Hematopoietic multipotent progenitor cell treated with erythropoietin and hydrocortisone succinate and interleukin-3 and kit ligand, for 6 days (in vitro differentiated cells): ENCODE data around the gene PER3.
"Not testable (repeated sequence)": the region's sequence is repeated elsewhere in the genome, so short reads cannot be mapped to it uniquely, and the experiment has no call there.

Experiments used
- DNase-seq: peaks from one replicate; pipeline ENCODE4 v3.0.0-alpha.2; 2015

The PER3 gene

GRCh38 chr1:7780976-7781375, 3.1 kb upstream of the PER3 start:
- no peak for DNase-seq

DNA sequence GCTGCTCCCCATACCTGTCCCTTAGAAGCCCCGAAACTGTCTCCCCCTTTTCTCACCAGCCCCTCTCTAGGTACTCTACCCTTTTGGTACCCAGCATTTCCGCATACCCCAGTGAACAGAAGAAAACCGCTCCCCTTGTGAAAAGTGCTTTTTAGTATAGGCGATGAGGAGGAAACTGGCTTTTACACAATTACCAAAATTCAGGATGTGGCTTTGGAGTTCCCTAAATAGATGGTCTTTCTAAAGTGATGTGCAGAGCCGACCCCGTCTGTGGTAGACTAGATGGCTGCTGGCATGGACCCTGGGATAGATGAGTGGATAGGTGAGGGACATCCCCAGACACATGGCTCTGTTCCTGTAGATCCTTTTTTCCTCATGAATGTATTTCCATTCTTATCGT, 2.6 kb upstream of the PER3 start:
- peak; percentile 36 for DNase-seq

GRCh38 chr1:7781923-7782495, 2.1 kb upstream of the PER3 start:
- DNase-seq: no peak

DNA sequence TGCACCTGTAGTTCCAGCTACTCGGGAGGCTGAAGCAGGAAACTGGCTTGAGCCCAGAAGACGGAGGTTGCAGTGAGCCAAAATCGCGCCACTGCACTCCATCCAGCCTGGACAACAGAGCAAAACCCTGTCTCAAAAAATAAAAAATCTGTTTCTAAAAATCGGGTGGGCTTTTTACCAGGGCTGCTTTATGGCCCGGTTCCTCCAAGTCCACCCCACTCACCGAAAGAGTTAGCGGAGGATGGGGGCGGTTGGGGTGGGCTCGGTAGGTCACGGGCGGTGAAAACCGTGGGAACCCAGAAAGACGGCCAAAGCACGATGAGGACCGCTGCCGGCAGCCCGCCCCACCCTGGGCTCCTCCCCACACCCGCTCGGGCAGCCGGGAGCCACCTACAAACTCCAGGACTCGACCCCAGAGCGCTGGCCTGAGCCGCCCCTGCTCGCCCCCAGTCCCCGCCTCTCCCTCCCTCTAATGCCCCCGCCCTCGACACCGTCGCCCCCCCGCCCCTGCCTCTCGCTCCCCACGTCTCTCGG, 846 bp upstream of the PER3 start:
- peak; percentile 76 for DNase-seq

DNA sequence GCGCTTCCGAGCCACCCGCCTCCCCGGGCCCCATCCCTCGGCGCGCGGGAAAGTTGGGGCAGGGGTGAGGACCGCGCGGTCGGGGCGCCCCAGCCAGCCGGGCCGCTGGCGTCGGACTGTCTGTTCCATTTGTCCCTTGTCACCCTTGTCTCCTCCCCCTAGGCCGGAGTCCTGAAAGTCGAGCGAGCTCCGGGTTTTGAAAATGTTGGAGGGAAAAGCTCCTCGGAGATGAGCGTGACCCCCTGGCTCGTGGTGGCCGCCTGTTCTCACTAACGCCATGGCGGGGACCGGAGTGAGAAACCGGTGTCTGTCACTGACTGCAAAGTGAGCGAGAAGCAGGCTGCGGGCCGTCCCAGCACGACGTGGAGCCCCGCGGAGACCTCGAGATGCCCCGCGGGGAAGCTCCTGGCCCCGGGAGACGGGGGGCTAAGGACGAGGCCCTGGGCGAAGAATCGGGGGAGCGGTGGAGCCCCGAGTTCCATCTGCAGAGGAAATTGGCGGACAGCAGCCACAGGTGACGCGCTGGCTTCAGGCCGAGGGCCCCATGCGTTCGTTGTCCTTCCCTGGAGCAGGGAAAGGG, 491 bp downstream of the PER3 start:
- DNase-seq: no peak

- DNase-seq: no peak
Observed at GRCh38 chr1:7785108-7785507, 1.0 kb downstream of the PER3 start.

DNA sequence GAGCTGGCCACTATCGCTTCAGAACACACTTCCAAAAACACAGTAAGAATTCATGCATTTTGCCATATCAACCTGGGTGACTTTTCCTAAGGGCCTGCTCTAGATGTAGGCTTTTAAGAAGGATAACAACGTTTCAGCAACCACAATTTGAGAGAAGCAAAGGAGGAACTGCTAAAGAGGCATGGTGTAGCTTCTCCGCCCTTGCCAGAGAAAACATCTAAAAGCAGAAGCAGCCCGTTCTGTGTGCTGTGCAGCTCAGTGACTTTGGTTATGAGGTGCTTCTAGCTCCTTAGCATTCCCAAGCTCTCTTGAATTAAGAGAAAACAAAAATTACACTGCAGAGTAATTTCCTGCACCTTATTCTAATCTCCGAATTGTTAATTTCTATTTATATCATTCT, 2.7 kb downstream of the PER3 start:
- no peak for DNase-seq

DNA sequence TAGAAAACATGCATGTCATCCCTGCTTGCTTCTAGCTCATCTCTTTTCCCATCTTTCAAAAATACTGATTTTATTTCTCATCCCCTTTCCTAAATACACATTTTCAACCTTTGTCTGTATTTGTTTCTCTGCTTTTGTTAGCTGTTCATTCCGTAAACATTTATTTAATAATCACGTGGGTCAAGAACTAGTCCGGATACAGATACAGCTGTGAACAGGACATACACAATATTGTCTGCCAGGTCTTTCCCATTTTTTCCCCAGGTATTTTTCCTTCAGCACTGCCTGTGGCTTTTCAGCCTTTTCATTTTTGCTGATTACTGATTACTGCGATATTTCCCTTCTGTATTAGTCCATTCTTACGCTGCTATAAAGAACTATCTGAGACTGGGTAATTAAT, 5.7 kb downstream of the PER3 start:
- no peak for DNase-seq

DNA sequence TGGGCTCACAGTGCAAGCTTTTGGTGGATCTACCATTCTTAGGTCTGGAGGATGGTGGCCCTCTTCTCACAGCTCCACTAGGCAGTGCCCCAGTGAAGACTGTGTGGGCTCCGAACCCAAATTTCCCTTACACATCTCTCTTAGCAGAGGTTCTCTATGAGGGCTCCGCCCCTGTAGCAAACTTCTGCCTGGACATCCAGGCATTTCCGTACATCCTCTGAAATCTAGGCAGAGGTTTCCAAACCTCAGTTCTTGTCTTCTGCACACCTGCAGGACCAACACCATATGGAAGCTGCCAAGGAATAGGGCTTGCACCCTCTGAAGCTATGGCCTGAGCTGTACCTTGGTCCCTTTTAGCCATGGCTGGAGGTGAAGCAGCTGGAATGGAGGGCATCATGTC, 6.9 kb downstream of the PER3 start:
- not testable (repeated sequence) for DNase-seq

DNA sequence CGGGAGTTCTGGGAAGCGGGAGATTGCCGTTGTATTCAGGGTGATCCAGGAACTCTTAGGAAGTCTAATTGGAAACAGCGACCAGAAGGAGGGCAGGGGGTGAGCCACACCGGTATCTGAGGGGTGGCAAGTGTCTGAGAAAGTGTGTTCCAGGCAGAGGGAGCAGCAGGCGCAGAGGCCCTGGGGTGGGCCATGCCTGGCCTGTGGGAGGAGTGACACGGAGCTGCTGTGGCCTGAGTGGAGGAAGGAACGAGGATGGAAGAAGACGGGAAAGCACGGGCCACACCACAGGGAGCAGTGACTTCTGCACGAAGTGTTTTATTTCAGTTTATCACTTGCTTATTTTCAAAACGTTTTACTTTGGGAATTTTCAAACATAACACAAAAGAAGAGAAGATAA, 11.3 kb downstream of the PER3 start:
- DNase-seq: no peak

- DNase-seq: no peak
Observed at GRCh38 chr1:7805460-7805859, 21.4 kb downstream of the PER3 start.

GRCh38 chr1:7808253-7808844, 24.3 kb downstream of the PER3 start:
- peak; percentile 76 for DNase-seq

DNA sequence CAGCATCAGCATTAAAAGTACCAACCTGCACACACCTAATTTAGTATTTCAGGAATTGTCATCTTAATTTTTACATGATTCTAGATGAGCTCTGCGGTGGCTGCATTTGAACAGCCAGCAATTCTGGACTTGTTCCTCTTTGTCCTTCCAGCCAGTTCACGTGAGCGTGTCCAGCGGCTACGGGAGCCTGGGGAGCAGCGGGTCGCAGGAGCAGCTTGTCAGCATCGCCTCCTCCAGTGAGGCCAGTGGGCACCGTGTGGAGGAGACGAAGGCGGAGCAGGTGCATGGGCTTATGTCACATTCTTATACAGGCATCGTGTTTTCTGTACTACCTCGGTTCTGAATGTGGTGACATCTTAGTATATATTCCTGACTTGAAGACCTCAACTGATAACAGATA, 25.7 kb downstream of the PER3 start:
- no peak for DNase-seq

- peak; percentile 36 for DNase-seq
Observed at GRCh38 chr1:7810395-7810794, 26.3 kb downstream of the PER3 start.

GRCh38 chr1:7811476-7811875, 27.4 kb downstream of the PER3 start:
- DNase-seq: no peak

DNA sequence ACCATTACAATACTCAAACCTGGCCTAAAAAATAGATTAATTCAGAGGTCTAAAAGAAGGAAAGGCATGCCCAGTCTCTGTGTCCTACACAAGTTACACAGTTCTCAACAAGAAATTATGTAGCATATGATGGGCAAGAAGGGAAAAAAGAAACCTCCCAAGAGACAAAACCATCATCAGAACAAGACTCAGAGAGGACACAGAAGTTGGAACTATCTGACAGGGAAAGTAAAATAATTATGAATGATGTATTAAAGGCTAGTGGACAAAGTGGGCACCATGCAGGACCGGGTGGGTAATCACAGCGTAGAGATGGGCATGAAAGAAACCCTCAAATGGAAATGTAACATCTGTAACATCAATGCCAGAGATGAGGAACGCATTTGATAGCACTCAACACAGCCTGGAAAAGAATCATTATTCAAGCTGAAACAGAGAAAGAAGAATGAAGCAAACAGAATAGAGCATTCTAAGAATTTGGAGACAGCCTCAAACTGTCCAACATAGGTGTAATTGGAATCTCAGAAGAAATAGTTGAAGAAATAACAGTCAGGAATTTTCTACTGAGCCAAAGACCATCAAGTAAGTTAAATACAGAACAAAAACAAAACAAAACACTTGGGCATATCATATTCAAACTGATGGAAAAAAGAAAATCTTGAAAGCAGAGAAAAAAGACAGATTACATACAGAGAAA, 29.7 kb downstream of the PER3 start:
- no peak for DNase-seq

DNA sequence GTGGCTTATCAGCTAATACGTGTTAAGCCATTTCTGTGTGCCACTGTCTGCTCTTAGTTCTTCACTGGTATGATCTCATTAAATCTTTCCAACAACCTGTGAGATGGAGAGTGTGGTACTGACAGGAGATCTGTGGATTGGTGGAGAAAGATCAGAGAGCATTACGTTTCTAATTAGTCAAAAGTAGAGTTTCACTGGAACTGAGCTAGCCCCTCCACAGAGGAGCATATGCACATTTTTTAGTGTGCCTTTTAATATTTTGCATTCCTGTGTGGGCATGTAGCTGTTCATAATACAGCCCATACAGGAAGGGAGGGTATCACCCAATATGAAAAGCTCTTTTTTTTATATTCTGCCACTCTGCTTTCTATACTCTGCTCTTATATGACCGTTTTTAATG, 37.2 kb downstream of the PER3 start:
- no peak for DNase-seq

DNA sequence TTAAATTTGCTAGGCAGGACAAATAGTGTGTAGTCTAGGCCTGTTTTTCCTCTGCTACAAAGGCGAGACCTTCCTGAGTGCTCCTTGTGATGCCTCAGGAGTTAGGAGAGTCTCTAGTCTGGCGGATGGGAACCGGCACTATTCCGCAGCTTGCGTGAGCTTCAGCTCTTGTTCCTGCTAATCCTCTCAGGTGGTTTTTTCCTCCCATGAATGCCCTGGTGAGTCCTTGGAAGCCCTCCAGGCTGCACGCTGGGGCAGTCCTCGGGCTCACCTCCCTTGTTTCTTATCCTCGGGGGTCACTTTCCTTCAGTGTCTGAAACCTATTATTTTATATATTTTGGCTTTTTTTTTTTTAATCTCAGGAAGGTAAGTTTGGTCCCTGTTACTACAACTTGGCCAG, 40.6 kb downstream of the PER3 start:
- DNase-seq: no peak

DNA sequence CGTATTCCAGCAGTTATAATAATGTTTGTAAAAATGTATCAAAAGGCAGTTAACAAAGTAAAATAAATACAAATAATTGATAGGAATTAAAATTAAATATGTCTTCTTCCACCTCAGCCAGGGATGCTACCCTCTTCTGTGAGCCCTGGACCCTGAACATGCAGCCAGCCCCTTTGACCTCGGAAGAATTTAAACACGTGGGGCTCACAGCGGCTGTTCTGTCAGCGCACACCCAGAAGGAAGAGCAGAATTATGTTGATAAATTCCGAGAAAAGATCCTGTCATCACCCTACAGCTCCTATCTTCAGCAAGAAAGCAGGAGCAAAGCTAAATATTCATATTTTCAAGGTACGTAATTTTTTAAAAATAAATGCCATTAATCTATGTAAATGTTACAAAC, 42.3 kb downstream of the PER3 start:
- no peak for DNase-seq

DNA sequence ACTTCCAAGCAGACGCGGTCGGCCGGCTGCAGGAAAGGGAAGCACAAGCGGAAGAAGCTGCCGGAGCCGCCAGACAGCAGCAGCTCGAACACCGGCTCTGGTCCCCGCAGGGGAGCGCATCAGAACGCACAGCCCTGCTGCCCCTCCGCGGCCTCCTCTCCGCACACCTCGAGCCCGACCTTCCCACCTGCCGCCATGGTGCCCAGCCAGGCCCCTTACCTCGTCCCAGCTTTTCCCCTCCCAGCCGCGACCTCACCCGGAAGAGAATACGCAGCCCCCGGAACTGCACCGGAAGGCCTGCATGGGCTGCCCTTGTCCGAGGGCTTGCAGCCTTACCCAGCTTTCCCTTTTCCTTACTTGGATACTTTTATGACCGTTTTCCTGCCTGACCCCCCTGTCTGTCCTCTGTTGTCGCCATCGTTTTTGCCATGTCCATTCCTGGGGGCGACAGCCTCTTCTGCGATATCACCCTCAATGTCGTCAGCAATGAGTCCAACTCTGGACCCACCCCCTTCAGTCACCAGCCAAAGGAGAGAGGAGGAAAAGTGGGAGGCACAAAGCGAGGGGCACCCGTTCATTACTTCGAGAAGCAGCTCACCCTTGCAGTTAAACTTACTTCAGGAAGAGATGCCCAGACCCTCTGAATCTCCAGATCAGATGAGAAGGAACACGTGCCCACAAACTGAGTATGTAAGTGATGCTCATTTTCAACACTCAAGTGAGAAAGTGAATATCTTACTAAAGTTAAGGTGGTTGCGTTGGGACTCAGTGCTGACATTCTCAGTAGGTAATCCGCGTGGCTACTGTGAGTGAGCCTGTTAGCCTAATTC, 43.2 kb downstream of the PER3 start:
- DNase-seq: peak; percentile 48

DNA sequence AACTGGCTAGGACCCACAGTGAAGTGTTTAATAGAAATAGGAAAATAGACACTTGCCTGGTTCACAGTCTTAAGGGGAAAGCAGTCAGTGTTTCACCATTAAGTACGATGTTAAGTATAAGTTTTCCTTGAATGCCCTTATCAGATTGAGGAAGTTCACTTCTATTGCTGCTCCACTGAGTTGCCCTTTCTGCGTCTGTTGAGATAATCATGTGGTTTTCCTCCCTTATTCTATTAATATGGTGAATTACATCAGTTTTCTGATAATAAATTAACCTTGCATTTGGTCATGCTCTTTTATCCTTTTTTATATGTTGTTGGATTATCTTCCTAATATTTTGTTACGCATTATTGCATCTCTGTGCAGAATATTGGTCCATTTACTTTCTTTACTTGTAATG, 47.4 kb downstream of the PER3 start:
- DNase-seq: peak; percentile 85

- DNase-seq: no peak
Observed at GRCh38 chr1:7833035-7833434, 48.9 kb downstream of the PER3 start.

- DNase-seq: no peak
Observed at GRCh38 chr1:7838714-7839113, 54.6 kb downstream of the PER3 start.
